NOMO-1 (cell line): Measurements from ENCODE around the gene EFEMP1.
A peak's percentile ranks its signal among the peaks of the same experiment; 100 is the strongest.

Source experiments
- DNase-seq, 2 experiments: peaks; one replicate each; lab custom pipeline; 2025; ENCODE audit not compliant: unreplicated experiment in 2 of 2; lab: John Stamatoyannopoulos, UW

Gene EFEMP1

DNA sequence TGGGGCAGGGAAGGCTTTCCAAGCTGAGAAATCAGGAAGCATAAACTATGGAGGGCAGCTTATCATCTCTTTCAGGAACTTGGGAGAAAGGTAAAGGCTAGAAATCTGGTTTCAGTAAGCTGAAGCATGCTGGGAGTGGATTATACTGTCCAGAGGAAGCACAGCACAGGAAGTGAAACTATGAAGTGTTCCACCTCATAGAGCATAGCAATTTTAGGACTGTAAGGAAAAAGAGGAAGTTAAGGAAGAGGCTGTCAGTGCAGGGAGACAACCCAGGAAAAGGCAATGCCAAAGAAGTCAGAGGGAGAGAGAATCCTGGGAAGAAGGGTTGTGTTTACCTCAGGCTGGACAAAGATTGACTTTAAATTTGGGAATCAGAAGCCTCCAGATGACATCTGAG lies 51.9 kb downstream of the EFEMP1 start:
- DNase-seq, result peak; percentile 73 to 93

DNA sequence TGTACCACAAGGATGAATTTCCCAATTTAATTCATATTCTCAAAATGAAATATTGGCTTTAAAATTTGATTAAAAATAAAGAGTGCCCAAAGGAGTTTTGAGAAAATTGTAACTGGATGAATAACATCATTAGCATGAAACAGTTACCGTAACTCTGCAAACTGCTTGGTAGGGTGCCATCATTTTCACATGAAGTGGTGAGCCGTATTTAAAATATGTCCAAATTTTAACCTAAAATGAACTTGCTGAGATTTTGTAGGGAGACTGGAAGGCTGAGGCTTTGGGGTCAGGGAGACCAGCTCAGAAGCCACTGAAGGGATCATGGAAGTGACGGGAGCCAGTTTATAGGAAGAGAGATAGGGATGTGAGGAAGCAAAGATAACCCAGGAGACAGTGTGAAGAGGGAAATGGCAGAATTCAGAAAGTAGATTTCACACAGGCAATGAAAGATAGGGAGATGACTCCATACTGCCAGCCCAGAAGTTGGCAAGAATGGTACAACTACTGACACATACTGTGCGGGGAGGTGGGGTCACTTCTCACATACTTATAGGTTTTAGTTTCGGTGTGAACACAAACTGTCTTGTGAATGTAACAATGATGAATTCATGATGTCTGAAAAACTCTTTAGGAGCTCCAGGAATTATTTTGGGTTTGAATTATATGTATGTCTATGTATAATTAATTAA lies 53.8 kb downstream of the EFEMP1 start:
- no peak for DNase-seq

DNA sequence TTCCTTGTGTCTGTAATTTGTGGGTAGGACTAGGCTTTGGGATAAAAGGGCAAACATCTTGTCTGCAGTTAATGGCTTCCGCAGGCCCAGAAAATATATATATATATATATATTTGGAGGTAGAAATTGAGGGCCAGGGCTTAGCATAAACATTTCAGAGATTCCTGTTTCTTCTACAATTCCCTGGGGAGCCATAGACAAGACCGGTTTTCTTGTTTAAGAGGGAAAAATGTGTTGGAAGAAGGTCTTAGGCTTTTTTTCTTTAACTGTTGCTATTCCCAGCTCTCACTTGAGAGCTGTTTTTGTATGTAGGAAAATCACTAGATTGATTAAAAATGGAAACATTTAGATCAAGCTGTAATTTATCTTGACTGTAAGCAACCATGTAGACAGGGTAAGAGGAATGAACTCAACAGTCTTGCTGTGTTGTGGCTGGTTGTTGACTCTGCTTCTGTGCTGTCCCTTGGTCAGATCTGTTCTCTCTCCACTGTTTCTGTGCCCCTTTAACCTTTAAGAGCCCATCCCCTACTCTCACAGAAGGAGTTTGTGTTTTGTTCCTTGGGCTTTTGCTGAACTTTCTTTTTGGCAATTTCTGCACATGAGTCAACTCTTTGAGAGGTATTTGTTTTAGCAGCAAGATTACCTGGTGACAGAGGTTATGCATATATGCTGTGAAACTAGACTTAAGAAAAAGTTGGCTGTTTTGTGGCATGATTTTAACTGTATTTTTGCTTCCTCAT lies 58.3 kb downstream of the EFEMP1 start:
- DNase-seq, result no peak

- DNase-seq, result no peak
Observed at GRCh38 chr2:55864351-55865084, 59.1 kb downstream of the EFEMP1 start.

GRCh38 chr2:55862673-55863390 lies 60.8 kb downstream of the EFEMP1 start:
- DNase-seq, result peak; percentile 29 to 82

DNA sequence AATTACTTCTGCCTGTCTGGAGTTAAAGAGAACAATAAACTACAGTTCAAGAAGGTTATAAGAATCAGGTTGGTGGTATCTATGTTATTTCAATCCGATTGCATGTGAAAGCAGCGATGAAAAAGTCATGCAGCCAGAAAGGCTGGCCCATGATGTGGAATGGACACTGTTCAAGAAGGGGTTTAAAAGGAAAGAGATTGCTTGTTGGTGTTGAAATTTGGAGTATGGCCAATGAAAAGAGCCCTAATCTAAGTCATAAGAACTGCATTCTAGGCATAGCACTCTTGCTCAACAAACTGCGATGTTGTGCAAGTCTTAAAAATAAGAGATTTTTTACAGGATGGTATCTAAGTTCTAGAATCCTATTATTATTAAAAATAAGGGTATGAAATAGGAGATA lies 61.3 kb downstream of the EFEMP1 start:
- DNase-seq, result peak; percentile 70 to 89

GRCh38 chr2:55861733-55862132 lies 61.8 kb downstream of the EFEMP1 start:
- no peak for DNase-seq

GRCh38 chr2:55860832-55861231 lies 62.8 kb downstream of the EFEMP1 start:
- no peak for DNase-seq

DNA sequence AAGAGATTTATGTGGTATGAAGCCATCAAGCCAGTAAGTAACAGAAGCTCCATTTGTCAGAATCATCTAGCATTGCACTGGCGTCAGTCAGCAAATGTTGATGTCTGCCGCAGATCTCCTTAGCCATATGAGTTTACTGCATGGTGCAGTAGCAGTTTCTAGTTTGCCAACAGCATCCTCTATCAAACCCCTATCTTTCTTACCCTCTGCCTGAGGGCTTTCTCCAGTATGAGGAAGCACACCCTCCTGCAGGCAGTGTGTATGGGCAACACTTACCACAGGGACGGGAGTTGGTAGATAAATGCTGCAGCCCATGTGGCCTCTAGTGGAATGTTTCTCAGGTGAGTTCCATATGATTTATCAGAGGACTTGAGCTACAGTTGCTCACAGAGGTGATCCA lies 63.7 kb downstream of the EFEMP1 start:
- no peak for DNase-seq

DNA sequence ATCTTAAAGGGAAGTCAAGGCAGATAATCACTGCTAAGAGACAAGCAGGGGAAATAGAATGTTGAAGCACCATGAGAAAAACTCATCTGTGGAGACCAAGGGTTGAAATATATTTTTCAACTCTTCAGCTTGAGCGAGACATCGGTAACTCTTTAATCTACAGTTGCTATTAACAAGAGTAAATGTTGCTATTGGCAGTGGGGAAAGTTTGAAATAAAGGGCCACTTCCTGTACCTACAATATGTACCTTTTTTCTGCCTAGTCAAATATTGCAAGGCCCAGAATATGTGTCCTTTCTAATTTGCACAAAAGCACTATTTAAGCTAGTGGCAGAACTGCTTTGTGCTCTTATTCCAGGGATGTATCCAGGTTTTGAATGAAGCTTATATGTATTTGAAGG lies 65.8 kb downstream of the EFEMP1 start:
- DNase-seq, result no peak

DNA sequence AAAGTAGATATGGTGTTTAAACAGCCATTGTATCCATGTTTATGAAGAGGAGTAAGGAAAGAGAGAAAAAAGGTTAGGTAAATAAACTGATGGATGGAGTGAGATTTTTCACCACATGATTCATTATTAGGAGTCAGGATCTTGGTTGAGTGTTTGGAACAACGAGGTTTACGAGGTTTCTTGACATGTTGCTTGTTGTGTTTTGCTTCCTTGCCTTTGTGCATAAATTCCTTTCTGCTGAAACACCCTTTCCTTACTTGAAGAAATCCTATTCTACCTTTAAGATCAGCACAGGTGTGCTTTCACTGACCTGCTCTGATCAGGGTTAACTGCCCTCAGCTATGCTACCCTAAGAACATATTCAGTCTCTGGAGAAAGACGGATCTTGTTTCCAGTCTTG lies 66.6 kb downstream of the EFEMP1 start:
- DNase-seq, result no peak

GRCh38 chr2:55848096-55848495 lies 75.5 kb downstream of the EFEMP1 start:
- DNase-seq, result no peak

DNA sequence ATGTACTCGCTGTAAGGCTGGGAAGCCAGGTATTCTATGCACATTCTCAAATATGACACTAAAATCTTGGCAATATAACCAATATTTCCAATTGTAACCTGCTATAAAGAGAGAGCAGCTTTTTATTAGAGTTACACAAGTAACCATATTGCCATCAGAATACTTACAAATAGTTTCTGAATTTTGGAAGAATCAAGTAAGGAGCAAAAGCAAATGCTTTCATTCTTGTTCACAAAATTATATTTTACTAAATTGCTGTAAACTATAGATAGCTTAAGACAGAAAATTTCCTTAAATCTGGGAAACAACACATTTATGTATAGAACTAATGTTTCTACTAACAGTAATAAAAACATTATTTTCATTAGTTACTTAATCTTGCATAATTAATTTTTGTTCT lies 77.2 kb downstream of the EFEMP1 start:
- DNase-seq, result no peak

GRCh38 chr2:55844986-55845385 lies 78.6 kb downstream of the EFEMP1 start:
- DNase-seq, result no peak

DNA sequence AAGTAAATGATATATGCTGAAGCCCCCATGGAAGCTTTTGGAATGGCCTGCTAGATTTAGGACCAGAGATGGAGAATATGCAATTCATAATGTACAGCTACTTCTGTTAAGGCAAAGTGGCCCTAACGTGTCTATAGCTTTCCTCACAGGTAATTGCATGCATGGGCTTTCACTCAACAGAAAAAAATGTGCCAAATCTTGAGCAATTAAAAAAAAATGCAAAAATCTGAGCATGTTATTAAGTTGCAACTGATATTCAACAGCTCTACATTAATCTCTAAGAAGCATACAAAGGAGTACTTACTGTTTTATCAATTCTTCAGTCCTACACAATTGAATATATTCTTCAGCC lies 79.6 kb downstream of the EFEMP1 start:
- no peak for DNase-seq

DNA sequence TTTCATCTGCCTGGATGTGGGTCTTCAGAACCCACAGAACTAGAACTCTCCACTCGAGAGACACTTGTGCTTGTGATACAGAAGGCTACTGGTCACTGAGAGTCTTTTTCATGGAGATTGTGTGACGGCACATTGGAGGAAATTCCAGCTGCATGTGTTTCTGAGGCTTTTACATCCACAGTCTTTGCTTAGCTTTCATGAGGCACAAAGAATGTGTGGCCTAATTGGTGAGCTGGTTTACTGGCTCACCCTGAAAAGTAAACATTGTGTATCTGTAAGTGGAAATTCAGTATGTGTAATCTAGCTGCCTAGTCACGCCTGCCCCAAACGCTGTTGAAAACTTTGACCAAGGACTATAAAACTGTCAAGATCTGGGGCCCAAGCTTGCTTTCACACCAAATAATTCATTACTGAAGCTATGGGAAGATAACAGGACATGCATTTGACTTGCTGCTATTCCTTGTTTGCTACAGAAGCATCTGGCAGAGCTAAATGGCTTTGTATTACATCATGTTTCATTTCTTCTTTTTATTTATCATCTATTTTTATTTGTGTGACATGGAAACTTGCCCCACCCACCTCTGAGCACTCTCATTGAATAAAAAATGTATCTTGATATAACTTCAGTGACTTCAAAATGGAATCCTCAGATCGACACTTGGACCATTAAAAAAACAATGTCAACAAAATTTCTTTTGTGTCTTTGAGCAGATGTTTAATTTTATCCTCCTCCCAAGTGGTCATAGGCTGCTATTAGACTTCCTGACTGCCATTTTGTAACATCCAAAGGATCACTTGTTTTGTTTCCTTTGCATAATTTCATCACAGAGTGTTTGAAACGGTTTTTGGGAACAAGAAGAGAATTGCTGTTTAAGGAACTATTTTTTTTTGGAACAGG lies 80.2 kb downstream of the EFEMP1 start:
- peak; percentile 94 to 97 for DNase-seq

- peak; percentile 52 to 64 for DNase-seq
Observed at GRCh38 chr2:55842046-55842445, 81.5 kb downstream of the EFEMP1 start.

DNA sequence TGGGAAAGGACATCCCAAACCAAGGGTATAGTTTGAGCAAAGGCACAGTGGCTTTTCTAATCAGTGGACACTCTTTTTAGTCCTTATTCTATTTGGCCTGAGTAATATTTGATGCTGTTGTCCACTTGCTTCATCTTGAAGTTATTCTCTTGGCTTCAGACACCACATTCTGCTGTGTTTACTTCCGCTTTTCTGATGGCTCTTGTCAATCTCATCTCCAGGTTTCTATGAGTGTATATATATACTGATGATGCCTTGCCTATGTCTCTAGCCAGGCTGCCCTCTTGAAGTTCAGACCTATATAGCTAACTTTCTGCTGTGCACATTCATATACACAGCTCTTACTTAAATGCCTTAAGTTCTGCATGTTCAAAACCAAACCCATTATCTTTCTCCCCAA lies 83.1 kb downstream of the EFEMP1 start:
- peak; percentile 32 to 74 for DNase-seq

DNA sequence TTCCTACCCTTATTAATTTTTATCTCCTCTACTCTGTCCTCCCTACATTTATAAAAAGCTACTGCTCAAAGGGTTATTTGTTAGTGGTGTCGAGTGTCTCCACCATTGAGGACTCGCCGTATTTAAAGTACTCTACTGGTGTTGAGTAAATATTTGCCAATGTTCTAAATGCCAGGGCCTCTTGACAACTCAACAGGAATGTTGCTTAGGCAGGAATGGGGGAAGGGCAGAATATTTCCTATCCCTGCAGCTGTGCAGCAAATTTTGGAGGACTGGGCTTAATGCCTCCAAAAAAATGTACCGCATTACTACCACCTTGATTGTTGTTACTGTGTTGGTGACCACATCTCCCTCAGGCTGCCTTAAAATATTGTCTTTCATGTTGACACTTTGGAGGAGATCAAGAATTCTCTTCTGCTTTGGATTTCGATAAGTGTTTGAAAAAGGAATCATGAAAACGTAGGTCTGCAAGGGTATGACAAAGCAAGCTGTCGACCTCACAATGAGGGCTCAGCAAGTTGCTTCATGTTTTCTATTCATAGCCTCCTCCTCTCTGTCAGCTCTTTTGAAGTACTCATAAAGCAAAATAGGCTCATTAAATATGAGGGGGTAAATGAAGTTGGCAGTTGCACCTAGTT lies 84.3 kb downstream of the EFEMP1 start:
- peak; percentile 13 to 71 for DNase-seq

GRCh38 chr2:55838653-55839052 lies 84.9 kb downstream of the EFEMP1 start:
- no peak for DNase-seq
